Calu3 (cell line): ENCODE results near the gene SPATA4. TPM values are rescaled to one million over a fixed set of nuclear protein-coding genes. Genes with fewer than 3 reads are reported as not detected.
"Not testable (repeated sequence)": the region's sequence is repeated elsewhere in the genome, so short reads cannot be mapped to it uniquely, and the experiment has no call there.

ENCODE experiments used
- BruUV-seq: library from RNA; stranded (reverse); fragments of 400-500 nt; replicated peaks from 2 replicates; lab custom pipeline; 2021; lab: Mats Ljungman, UMichigan
- CTCF ChIA-PET: fragments of 300-600 bp; sonication (Branson Sonifier 250); formaldehyde crosslinking; loops from one replicate; lab custom pipeline; 2022; ENCODE audit warnings: antibody characterized with exemption; lab: Charles Lee
- DNase-seq: peaks from one replicate; pipeline ENCODE4 v3.0.0; 2022
- H3K27ac Mint-ChIP-seq: one replicate; pipeline ENCODE4 v1.8.0; 2022; ENCODE audit warnings: mixed read lengths; ENCODE audit not compliant: unreplicated experiment
- H3K27me3 Mint-ChIP-seq: one replicate; pipeline ENCODE4 v1.8.0; 2022; ENCODE audit warnings: mixed read lengths; ENCODE audit not compliant: unreplicated experiment
- H3K36me3 Mint-ChIP-seq: one replicate; pipeline ENCODE4 v1.8.0; 2022; ENCODE audit warnings: mild to moderate bottlenecking, moderate library complexity, mixed read lengths; ENCODE audit not compliant: insufficient read depth, unreplicated experiment
- H3K4me1 Mint-ChIP-seq: one replicate; pipeline ENCODE4 v1.8.0; 2022; ENCODE audit warnings: mild to moderate bottlenecking, low read depth, mixed read lengths; ENCODE audit not compliant: unreplicated experiment
- H3K4me3 Mint-ChIP-seq: one replicate; pipeline ENCODE4 v1.8.0; 2022; ENCODE audit warnings: mild to moderate bottlenecking, low read depth, moderate library complexity, mixed read lengths; ENCODE audit not compliant: unreplicated experiment
- H3K9me3 Mint-ChIP-seq: one replicate; pipeline ENCODE4 v1.8.0; 2022; ENCODE audit warnings: low read depth, mixed read lengths; ENCODE audit not compliant: unreplicated experiment
- intact Hi-C: fragments of 100-400 bp; cut with micrococcal nuclease; formaldehyde crosslinking; loops from one replicate; pipeline ENCODE4 v1.10.0; 2022; ENCODE audit not compliant: unreplicated experiment
- total RNA-seq: library from RNA; stranded (reverse); gene quantifications from 2 replicates; pipeline ENCODE4 v1.2.3, GENCODE V29; 2022
- TF ChIP-seq, protein P1 (sequence below): fragments of 200-600 bp; IDR thresholded peaks from one replicate; pipeline ENCODE4 v1.8.0; 2022; ENCODE audit warnings: antibody characterized with exemption; ENCODE audit not compliant: unreplicated experiment

Gene SPATA4
- total RNA-seq, 1 experiment from 2014 or later: not detected

DNA sequence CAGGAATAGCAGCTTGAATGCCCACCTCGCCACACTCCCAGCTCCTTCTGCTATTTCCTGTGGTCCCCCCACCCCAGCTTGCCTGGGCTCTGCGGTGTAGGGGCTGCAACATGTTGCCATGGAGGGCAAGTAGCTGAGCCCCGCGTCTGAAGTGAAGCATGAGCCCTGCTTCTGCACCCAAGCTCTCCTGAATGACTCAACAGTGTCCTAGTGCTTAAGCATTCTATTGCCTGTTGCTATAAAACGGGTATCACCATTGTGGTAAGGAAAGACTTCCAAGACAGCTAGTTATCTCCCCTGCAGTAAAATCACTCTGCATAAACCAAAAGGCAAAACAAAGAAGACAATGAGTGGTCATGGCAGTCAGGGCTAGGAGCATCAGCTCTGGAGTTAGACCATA lies 31.4 kb upstream of the SPATA4 start:
- H3K9me3 Mint-ChIP-seq: no peaks in the 10 kb centered on the region
- no peak for DNase-seq
- no TSS peak for BruUV-seq
- intact Hi-C loops: no loop called here
- H3K36me3 Mint-ChIP-seq: no peaks in the 10 kb centered on the region
- H3K27me3 Mint-ChIP-seq: no peaks in the 10 kb centered on the region
- TF ChIP-seq, protein P1, sequence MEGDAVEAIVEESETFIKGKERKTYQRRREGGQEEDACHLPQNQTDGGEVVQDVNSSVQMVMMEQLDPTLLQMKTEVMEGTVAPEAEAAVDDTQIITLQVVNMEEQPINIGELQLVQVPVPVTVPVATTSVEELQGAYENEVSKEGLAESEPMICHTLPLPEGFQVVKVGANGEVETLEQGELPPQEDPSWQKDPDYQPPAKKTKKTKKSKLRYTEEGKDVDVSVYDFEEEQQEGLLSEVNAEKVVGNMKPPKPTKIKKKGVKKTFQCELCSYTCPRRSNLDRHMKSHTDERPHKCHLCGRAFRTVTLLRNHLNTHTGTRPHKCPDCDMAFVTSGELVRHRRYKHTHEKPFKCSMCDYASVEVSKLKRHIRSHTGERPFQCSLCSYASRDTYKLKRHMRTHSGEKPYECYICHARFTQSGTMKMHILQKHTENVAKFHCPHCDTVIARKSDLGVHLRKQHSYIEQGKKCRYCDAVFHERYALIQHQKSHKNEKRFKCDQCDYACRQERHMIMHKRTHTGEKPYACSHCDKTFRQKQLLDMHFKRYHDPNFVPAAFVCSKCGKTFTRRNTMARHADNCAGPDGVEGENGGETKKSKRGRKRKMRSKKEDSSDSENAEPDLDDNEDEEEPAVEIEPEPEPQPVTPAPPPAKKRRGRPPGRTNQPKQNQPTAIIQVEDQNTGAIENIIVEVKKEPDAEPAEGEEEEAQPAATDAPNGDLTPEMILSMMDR: no peak
- H3K4me3 Mint-ChIP-seq: no peak overlapping the region
- no peaks in the 10 kb centered on the region for H3K4me1 Mint-ChIP-seq
- no peak overlapping the region for H3K27ac Mint-ChIP-seq
- CTCF ChIA-PET: no interaction called here

DNA sequence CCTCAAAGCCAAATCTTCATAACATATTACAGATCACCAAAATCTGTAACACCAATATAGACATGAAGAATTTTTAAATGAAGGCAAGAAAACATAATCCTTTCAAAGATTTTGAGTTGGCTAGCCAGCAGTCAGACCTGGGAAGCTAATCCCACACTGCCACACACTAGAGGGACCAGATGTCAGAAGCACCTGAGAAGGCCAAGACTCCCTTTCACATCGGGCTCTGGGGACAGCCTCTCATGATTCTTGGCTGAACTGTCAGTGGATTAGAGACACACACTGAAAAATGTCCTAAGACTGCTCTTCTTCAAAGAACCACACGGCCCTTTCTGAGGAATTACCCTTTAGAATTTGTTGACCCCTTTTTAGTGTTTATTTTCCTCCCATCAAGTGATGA lies 28.2 kb upstream of the SPATA4 start:
- no peak overlapping the region for H3K4me3 Mint-ChIP-seq
- no peaks in the 10 kb centered on the region for H3K27me3 Mint-ChIP-seq
- no peaks in the 10 kb centered on the region for H3K4me1 Mint-ChIP-seq
- TF ChIP-seq, protein P1: no peak
- no peaks in the 10 kb centered on the region for H3K36me3 Mint-ChIP-seq
- BruUV-seq: no TSS peak
- no peak overlapping the region for H3K27ac Mint-ChIP-seq
- H3K9me3 Mint-ChIP-seq: no peaks in the 10 kb centered on the region
- no peak for DNase-seq
- intact Hi-C loops: no loop called here
- CTCF ChIA-PET: no interaction called here

DNA sequence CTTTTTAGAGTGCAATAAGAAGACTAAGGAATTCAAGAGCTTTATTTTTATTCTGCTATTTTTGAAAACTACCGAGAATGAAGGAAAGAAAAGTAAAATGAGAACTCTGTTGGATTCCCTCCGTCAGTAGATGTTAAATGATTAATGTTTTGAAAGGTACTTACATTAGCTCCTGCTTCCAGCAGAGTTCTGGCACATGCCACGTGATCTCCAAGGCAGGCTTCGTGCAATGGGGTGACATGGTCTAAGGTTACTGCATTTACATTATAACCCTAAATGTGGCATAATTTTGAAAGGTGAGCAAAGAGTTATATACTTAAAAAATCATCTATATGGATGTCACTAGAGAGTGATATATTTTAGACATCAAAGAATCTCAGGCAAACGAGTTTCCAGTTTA lies 26.8 kb upstream of the SPATA4 start:
- Mint-ChIP-seq H3K27me3 (no peaks in the 10 kb centered on the region), H3K9me3 (no peaks in the 10 kb centered on the region), H3K27ac (no peak overlapping the region), H3K36me3 (no peaks in the 10 kb centered on the region), H3K4me3 (no peak overlapping the region), H3K4me1 (no peaks in the 10 kb centered on the region)
- TF ChIP-seq, protein P1: no peak
- BruUV-seq: no TSS peak
- CTCF ChIA-PET: no interaction called here
- no peak for DNase-seq
- intact Hi-C loops: no loop called here

DNA sequence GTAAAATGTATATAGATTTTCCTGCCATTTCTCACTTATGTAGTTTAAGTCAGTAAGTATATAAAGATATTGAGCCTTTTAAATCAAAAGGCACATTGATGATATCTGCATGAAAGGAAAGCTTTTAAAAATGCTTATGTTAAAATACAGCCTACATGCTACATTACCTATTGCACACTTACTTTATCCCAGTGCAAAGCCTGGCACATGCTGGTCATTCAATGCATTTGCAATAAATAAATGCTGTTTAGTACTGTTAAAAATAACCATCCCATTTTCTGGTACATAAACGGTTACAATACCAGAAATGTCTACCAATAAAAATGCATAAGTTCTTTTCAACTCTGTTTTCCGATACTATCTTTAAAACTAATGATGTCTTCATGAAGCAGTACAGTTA lies 22.1 kb upstream of the SPATA4 start:
- Mint-ChIP-seq H3K27ac (no peak overlapping the region), H3K9me3 (no peaks in the 10 kb centered on the region), H3K4me3 (no peak overlapping the region), H3K36me3 (no peaks in the 10 kb centered on the region), H3K27me3 (no peaks in the 10 kb centered on the region), H3K4me1 (no peaks in the 10 kb centered on the region)
- BruUV-seq: no TSS peak
- intact Hi-C loops: no loop called here
- TF ChIP-seq, protein P1: no peak
- CTCF ChIA-PET: no interaction called here
- no peak for DNase-seq

DNA sequence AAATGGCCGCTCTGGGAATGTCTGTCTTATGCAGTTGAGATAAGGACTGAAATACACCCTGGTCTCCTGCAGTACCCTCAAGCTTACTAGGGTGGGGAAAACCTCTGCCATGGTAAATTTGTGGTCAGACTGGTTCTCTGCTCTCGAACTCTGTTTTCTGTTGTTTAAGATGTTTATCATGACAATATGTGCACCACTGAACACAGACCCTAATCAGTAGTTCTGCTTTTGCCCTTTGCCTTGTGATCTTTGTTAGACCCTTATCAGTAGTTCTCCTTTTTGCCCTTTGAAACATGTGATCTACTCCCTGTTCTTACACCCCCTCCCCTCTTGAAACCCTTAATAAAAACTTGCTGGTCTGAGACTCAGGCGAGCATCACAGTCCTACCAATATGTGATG lies 17.0 kb upstream of the SPATA4 start:
- H3K27ac Mint-ChIP-seq, H3K27me3 Mint-ChIP-seq, H3K4me1 Mint-ChIP-seq, H3K4me3 Mint-ChIP-seq, H3K36me3 Mint-ChIP-seq, CTCF ChIA-PET, H3K9me3 Mint-ChIP-seq, DNase-seq, BruUV-seq, intact Hi-C loops: not testable (repeated sequence)
